A673 (cell line): ENCODE data around the gene MICAL3. TPM values are rescaled to one million over a fixed set of nuclear protein-coding genes. Genes with fewer than 3 reads are reported as not detected.

Experiments used
- BruUV-seq: library from RNA; stranded (reverse); fragments of 400-500 nt; replicated peaks from 2 replicates; lab custom pipeline; 2021; lab: Mats Ljungman, UMichigan
- CTCF ChIA-PET: fragments of 300-600 bp; sonication (Branson Sonifier 250); formaldehyde crosslinking; loops from one replicate; lab custom pipeline; 2022; ENCODE audit warnings: antibody characterized with exemption; lab: Charles Lee
- POLR2A ChIA-PET: fragments of 300-600 bp; sonication (Branson Sonifier 250); formaldehyde crosslinking; loops from one replicate; lab custom pipeline; 2022; ENCODE audit warnings: antibody characterized with exemption; ENCODE audit not compliant: low non-redundant PET; lab: Charles Lee
- DNase-seq: peaks from one replicate; pipeline ENCODE4 v3.0.0-alpha.2; 2015; ENCODE audit warnings: low spot score
- H3K27ac ChIP-seq: fragments of 200-600 bp; sonication (generic); 2 replicates; pipeline ENCODE4 v1.5.1; 2016; ENCODE audit warnings: mixed run types, low read depth, mild to moderate bottlenecking, mixed read lengths, antibody characterized with exemption, low read length; ENCODE audit not compliant: poor library complexity, severe bottlenecking
- H3K27me3 ChIP-seq: fragments of 200-600 bp; sonication (generic); replicated peaks from 2 replicates; pipeline ENCODE4 v1.6.1; 2017; ENCODE audit warnings: mixed run types, low read depth, mild to moderate bottlenecking, mixed read lengths, antibody characterized with exemption, low read length; ENCODE audit not compliant: insufficient read depth, poor library complexity
- H3K36me3 ChIP-seq: fragments of 200-600 bp; sonication (generic); 2 replicates; pipeline ENCODE4 v1.6.1; 2016; ENCODE audit warnings: mixed run types, mild to moderate bottlenecking, mixed read lengths, antibody characterized with exemption, low read length; ENCODE audit not compliant: insufficient read depth, poor library complexity, severe bottlenecking
- H3K4me1 ChIP-seq: fragments of 200-600 bp; sonication (generic); 2 replicates; pipeline ENCODE4 v1.6.1; 2017; ENCODE audit warnings: mixed run types, mild to moderate bottlenecking, mixed read lengths, antibody characterized with exemption, low read length; ENCODE audit not compliant: insufficient read depth, poor library complexity, severe bottlenecking
- H3K4me3 ChIP-seq: fragments of 200-600 bp; sonication (generic); 2 replicates; pipeline ENCODE4 v1.5.1; 2016; ENCODE audit warnings: low read depth, mixed run types, mild to moderate bottlenecking, mixed read lengths, low read length; ENCODE audit not compliant: poor library complexity, severe bottlenecking
- H3K9me3 ChIP-seq: fragments of 200-600 bp; sonication (generic); 2 replicates; pipeline ENCODE4 v1.6.1; 2016; ENCODE audit warnings: mixed run types, low read depth, mild to moderate bottlenecking, mixed read lengths, antibody characterized with exemption, low read length; ENCODE audit not compliant: poor library complexity, severe bottlenecking
- CTCF ChIP-seq: fragments of 300-800, 200-600 bp; sonication (generic); conservative IDR thresholded peaks from 2 replicates; pipeline ENCODE4 v1.5.1; 2017; ENCODE audit warnings: low read depth, mild to moderate bottlenecking, antibody characterized with exemption, low read length, moderate library complexity, mixed read lengths
- EZH2 ChIP-seq: fragments of 200-600 bp; sonication (generic); IDR thresholded peaks from 2 replicates; pipeline ENCODE4 v1.6.1; 2017; ENCODE audit warnings: borderline replicate concordance, low read depth, mild to moderate bottlenecking, mixed read lengths, antibody characterized with exemption, low read length; ENCODE audit not compliant: poor library complexity, severe bottlenecking
- intact Hi-C: fragments of 100-400 bp; cut with micrococcal nuclease; formaldehyde crosslinking; loops from one replicate; pipeline ENCODE4 v1.10.0; 2022; ENCODE audit not compliant: unreplicated experiment
- total RNA-seq: library from RNA; stranded (reverse); gene quantifications from 2 replicates; pipeline ENCODE4 v1.2.3, GENCODE V29; 2021

The MICAL3 gene
- total RNA-seq, 1 experiment from 2014 or later: 63.6 TPM

DNA sequence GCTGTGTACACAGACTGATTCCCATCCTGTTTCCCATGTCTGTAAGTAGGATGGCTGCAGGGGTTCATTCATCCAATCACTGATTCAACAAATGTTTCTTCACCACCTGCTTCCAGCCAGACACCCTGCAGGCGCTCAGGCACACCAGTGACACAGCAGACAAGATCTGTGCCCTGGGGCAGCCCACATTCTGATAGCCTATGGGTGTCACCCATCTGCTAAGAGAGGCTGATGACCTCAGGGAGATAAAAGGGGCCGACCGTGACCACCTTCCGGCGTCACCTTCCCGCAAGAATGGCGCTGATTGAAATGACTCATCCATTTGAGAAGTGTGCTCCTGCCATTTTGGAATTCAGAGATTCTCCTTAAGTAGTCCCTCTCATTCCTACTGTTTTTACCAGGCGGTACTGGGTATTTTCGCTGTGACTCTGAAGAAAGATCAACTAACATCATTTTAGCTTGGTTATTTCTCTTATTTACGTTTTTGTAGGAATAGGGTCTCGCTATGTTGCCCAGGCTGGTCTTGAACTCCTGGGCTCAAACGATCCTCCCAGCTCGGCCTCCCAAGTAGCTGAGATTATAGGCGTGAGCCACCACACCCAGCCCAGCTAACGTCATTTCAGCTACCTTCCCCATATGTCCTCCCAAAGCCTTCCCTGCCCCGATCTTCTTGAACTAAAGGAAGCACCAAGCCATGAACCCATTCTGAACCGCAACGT is 176.8 kb downstream of the MICAL3 start:
- ChIA-PET POLR2A (no interaction called here), CTCF (interaction anchor here (0.5 kb wide), 1 partner anchor 302 kb away, joined by 7 read pairs; the partner anchor contains the start of gene USP18)
- DNase-seq: no peak
- no peak for TF ChIP-seq EZH2
- TF ChIP-seq CTCF: no peak
- intact Hi-C loops: no loop called here
- Histone ChIP-seq H3K4me1 (no peaks in the 10 kb centered on the region), H3K9me3 (no peaks in the 10 kb centered on the region), H3K27ac (no peak overlapping the region), H3K27me3 (no peaks in the 10 kb centered on the region), H3K4me3 (no peak overlapping the region), H3K36me3 (no peaks in the 10 kb centered on the region)
- no TSS peak for BruUV-seq

DNA sequence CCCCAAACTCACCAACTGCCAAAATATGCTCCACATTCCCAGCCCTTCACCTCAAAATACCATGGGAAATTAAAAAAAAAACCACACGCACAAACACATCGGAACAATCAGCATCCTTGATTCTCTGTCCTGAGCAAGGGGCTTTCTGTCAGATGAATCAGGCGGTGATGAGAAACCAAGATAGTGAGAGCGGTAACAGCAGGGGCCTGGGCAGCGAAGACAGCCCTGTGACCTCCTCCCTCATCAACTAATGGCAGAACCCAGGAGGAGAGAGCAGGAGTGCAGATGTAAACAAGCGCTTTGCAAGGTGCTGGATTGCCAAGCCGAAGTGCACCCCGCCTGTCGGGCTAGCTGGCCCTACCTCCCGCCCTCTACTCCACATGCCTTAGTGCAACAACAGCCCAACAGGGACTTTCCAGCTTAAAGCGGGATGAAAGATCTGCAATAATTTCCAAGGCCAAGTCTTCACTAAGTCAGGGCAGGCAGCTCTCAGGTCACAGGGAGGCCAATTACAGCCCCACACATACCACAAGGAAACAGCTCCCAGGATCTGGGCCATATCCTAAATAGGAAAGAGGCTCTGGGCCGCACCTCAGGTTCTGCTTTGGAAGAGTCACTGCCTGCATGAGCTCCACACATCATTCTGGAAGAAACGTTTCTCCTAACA is 177.9 kb downstream of the MICAL3 start:
- H3K27ac ChIP-seq: no peak overlapping the region
- DNase-seq: no peak
- TF ChIP-seq EZH2 (no peak), CTCF (no peak)
- POLR2A ChIA-PET: no interaction called here
- H3K36me3 ChIP-seq: no peaks in the 10 kb centered on the region
- no TSS peak for BruUV-seq
- CTCF ChIA-PET: interaction anchor here (0.5 kb wide), 1 partner anchor 304 kb away, joined by 7 read pairs; the partner anchor contains the start of gene USP18
- no peaks in the 10 kb centered on the region for H3K9me3 ChIP-seq
- intact Hi-C loops: no loop called here
- H3K4me1 ChIP-seq: no peaks in the 10 kb centered on the region
- H3K4me3 ChIP-seq: no peak overlapping the region
- H3K27me3 ChIP-seq: no peaks in the 10 kb centered on the region

DNA sequence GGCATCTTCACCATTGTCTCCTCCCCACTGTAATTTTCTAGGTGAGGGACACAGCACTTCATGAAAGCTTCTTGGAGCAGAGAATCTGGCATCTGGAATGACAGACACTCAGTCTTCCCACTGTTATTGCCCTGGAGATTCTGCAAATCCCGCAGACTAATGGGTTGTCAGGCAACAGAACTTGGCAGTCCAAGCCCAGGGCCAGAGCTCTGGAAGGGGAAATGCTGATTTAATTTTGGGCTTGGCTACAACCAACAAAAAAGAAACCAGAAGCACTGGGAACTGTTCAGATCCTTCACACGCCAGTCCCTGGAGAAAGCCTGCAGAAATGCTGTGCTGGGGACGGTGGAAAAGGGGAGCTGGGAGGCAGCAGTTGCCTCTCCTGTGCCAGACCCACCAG is 178.6 kb downstream of the MICAL3 start:
- Histone ChIP-seq H3K9me3 (no peaks in the 10 kb centered on the region), H3K4me3 (no peak overlapping the region), H3K27ac (no peak overlapping the region), H3K36me3 (no peaks in the 10 kb centered on the region), H3K27me3 (no peaks in the 10 kb centered on the region), H3K4me1 (no peaks in the 10 kb centered on the region)
- CTCF ChIA-PET: no interaction called here
- no TSS peak for BruUV-seq
- POLR2A ChIA-PET: no interaction called here
- DNase-seq: no peak
- TF ChIP-seq CTCF (no peak), EZH2 (no peak)
- intact Hi-C loops: no loop called here
